HT1080 (cell line): ENCODE data around the gene LYSMD4. TPM values are rescaled to one million over a fixed set of nuclear protein-coding genes. Genes with fewer than 3 reads are reported as not detected.

Experiments used
- DNase-seq: peaks from one replicate; pipeline ENCODE4 v3.0.0-alpha.2; 2015; ENCODE audit warnings: low read depth
- small RNA-seq: library from RNA; depleted of rRNA; stranded (forward); fragments of <200 nt; gene quantifications from one replicate; pipeline ENCODE3, GENCODE V24; 2014
- total RNA-seq: library from RNA; depleted of rRNA; stranded (reverse); fragments of >200 nt; shearing (Covaris generic); gene quantifications from 2 replicates; pipeline ENCODE4 v1.2.3, GENCODE V29; 2014; rRNA removed

Gene LYSMD4
- total RNA-seq, 1 experiment from 2014 or later = 4.1 TPM

GRCh38 chr15:99707473-99708270 is 25.6 kb downstream of the LYSMD4 start:
- peak; percentile 30 for DNase-seq

DNA sequence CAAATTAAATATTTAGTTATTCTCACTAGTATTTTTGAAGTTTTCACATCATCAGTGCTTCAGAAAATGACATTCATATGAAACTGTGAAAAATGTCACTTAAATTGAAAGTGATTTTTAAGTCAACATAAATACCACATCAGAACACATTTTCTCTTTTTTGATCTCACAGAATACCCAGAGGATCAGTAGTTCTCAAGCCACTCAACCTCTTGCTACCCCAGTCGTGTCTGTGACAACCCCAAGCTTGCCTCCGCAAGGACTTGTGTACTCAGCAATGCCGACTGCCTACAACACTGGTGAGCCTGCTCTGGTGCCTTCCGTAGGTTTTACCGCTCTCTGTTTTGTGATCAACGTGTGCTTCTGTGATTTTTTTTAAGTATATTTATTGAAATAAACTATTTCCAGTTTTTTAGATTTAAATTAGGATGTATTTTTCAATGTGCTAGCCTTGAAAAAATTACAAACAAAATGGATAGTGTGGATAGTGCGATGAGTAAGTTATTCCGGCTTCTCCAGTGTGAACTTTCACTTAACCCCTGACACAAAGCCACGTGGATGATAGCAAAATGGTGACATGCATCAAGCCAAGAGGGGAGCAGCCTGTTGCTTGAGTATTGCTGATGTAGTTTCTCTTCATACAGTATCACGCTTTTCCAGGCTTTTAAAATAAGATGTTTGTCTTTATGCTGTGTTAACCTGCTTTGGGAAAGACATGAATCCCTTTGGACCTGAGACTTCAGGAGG is 26.5 kb downstream of the LYSMD4 start:
- DNase-seq = no peak

DNA sequence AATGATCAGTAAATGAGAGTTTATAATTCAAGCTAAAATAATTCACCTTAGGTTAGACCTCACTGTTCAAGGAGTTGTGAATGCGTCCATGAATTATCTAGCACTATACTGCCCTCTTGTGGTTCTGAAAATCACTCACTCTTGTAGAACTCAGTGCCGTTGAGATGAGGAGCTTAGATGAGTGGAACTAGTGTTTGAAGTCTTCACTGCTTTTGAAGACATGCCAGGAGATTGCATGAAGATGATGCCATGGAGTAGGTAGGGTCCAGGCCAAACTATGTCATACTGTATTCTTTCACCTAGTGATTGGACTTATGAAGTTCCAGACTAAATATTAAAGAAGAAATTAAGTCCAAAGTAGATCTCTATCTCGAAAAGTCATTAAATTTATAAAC is 28.8 kb downstream of the LYSMD4 start:
- peak; percentile 80 for DNase-seq

DNA sequence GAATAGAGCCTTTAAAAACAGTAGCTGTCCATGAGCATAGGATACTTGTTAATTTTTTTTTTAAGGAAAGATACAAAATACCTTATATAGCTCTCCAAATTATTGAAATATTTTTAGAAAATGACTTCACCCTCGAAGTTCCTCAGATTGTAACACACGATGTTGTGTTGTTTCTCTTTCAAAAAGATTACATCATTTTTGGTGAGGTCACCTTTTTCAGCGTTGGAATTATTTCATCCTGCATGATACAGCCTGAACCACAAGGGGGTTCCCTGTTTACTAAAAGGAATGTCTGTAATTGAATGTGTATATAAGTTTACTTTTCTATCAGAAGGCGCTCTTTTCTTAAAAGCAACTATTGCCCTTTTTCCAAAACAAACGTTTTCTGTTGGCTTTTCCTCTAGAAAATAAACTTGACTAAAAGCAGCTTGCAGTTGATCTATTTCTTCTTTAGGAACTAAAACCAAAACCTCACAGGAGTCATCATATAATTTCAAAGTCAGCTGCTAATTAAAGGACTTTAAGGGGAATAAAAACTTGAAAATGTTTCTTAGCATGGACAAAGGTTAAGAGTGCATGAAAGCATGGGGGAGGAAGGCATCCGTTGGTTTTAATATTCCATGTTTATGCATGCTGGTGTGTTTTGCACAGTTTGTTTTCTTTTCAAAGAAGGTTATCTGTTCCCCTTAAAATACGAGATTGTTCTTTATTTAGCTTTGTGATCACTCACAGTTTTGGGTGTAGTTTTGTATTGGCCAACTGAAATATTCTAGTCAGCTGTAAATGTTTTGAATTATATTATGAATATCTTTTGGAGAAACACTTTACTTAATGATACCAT is 29.4 kb downstream of the LYSMD4 start:
- peak; percentile 78 for DNase-seq

DNA sequence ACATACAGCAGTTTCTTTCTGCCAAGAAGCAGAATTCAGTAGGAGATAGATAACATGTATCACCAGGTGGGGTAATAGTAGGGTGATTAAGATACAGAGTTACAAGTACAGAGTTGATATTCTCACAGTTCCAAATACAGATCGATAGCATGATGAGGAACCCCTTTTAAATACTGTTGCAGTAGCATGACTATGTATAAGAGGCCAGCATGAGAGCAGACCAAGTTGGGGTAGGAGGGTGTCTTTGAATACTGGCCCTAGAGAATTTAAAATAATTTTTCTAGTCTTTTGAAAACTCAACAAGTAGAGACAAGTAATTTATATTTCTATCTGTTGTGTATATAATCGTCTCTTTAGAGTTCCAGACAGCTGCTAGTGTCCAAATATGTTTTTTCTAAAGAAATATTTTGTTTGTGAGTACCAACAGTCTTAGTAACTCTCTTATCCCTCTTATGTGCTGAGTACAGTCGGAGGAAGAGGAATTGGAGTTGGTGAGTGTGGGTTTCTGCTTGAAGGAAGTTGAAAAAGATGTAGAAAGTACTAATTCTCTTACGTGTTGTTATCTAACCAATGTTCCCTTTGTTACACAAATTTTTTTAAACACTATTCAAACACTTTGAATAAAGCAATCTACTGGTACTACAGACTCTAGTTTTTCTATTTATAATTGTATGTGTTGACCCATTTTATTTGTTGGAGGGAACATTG is 30.2 kb downstream of the LYSMD4 start:
- peak; percentile 4 for DNase-seq

DNA sequence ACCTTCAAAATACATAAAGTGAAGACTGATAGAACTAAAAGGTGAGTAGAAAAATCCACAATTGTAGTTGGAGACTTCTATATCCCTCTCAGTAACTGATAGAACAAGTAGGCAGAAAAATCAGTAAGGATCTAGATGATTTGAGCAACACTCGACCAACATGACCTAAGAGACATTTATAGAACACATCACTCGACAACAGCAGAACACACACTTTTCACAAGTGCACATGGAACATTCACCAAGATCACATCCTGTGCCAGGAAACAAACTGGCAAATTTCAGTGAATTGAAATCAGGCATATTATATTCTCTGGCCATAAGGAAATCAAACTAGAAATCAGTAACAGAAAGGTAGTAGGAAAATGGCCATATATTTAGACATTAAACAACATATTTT is 37.1 kb downstream of the LYSMD4 start:
- DNase-seq = no peak

- DNase-seq = peak; percentile 13
Measured at GRCh38 chr15:99692825-99693224, 40.4 kb downstream of the LYSMD4 start.

- DNase-seq = no peak
Measured at GRCh38 chr15:99686290-99686689, 46.9 kb downstream of the LYSMD4 start.

GRCh38 chr15:99683000-99683670 is 50.1 kb downstream of the LYSMD4 start:
- peak; percentile 66 for DNase-seq

GRCh38 chr15:99682455-99682854 is 50.8 kb downstream of the LYSMD4 start:
- DNase-seq = peak; percentile 66

DNA sequence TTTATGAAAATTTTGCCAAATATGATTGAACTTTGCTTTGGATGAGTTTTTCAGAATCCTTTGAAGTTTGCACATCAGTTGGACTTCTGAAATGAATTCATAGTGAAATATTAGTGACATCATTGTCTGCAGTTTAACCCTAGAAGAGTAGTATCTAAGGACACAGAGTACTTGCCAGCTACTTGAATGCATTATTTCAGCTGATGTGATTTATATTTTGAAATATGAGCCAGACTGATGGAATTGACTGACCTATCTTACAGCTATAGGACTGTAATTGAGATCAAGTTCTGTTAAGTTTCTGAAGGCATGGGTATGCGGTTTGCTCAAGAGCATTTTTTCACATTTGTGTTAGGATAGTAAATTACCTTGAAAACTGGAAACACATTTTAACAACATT is 51.2 kb downstream of the LYSMD4 start:
- no peak for DNase-seq

DNA sequence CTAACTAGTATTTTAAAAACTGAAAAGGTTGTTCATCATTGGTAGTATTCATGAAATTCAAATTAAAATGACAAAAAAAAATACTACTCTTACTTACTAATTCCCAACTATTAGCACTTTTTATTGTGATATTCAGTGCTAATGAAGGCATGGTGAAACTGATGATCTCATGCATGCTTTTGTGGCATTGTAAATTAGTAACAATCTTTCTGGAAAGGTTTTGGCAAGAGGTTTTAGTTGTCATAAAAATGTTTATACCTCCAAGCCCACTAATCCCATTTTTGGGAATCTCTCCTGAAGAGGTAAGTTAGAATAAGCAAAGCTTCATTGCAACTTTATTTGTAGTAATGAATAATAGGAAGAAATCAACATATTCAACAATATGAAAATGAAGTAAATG is 53.0 kb downstream of the LYSMD4 start:
- no peak for DNase-seq

DNA sequence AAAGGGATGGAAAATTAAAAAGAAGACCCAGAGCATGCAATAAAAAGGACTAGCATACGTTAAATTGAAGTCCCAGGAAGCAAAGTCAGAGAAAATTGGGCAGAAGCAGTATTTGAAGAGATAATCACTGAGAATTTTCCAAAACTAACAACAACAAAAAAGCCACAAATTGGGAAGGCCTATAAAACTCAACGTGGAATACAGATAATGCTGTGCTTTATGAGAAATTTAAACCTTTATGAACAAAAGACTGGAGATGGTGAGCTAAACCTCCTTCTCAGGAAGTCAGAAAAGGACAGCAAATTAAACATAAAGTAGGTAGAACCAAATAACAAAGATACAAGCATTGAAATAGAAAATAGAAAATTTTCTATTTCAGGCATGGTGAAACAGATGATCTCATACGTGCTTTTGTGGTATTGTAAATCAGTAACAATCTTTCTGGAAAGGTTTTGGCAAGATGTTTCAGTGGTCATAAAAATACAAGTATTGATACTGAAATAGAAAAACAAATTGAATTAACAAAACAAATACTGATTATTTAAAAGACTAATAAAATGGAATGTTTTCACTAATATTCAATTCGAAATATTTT is 55.6 kb downstream of the LYSMD4 start:
- no peak for DNase-seq

Small RNA genes within 50 kb of the gene (small RNA-seq; reads per million reads assigned to genes)
- not detected for gene RF00019

Other genes with a start within 250 kb of the LYSMD4 start
- gene MEF2A, start 167.5 kb downstream of the LYSMD4 start, total RNA-seq = 18.1 and 32.3 TPM in 2 replicates